OCI-LY3 (cell line): ENCODE measurements around the gene PICALM.

ENCODE experiments used
- H2AFZ ChIP-seq: fragments of 200-600, 300-600 bp; shearing (Covaris generic); 2 replicates; pipeline ENCODE4 v1.6.0; 2014; ENCODE audit warnings: antibody characterized with exemption, low read depth, low read length
- H3K27ac ChIP-seq: fragments of 200-600, 300-600 bp; sonication (generic); 2 replicates; pipeline ENCODE4 v1.5.1; 2014; ENCODE audit warnings: mild to moderate bottlenecking, low read length, moderate library complexity, mixed read lengths
- H3K27me3 ChIP-seq: fragments of 200-600, 300-600 bp; sonication (generic); 2 replicates; pipeline ENCODE4 v1.6.1; 2014; ENCODE audit warnings: low read depth, low read length, mixed read lengths
- H3K36me3 ChIP-seq: fragments of 200-600, 300-600 bp; sonication (generic); replicated peaks from 2 replicates; pipeline ENCODE3; 2014; ENCODE audit warnings: low read depth, low read length, mixed read lengths
- H3K4me1 ChIP-seq: fragments of 300-600, 200-600 bp; sonication (generic); 2 replicates; pipeline ENCODE4 v1.6.1; 2014; ENCODE audit warnings: low read length, mixed read lengths
- H3K4me2 ChIP-seq: fragments of 200-600, 300-600 bp; sonication (generic); 2 replicates; pipeline ENCODE4 v1.6.1; 2014; ENCODE audit warnings: low read length, mixed read lengths
- H3K4me3 ChIP-seq: fragments of 300-600, 200-600 bp; sonication (generic); 2 replicates; pipeline ENCODE4 v1.5.1; 2014; ENCODE audit warnings: antibody characterized with exemption, mild to moderate bottlenecking, low read length, moderate library complexity
- H3K79me2 ChIP-seq: fragments of 300-600, 200-600 bp; shearing (Covaris generic); 2 replicates; pipeline ENCODE4 v1.6.1; 2014; ENCODE audit warnings: mild to moderate bottlenecking, low read length, mixed read lengths
- H3K9ac ChIP-seq: fragments of 300-600, 200-600 bp; shearing (Covaris generic); 2 replicates; pipeline ENCODE4 v1.6.0; 2014; ENCODE audit warnings: mild to moderate bottlenecking, low read length, moderate library complexity
- H3K9me3 ChIP-seq: fragments of 200-600, 300-600 bp; shearing (Covaris generic); 2 replicates; pipeline ENCODE4 v1.6.1; 2014; ENCODE audit warnings: low read length, mixed read lengths; ENCODE audit not compliant: insufficient read depth
- H4K20me1 ChIP-seq: fragments of 200-600, 300-600 bp; sonication (generic); 2 replicates; pipeline ENCODE4 v1.6.1; 2016; ENCODE audit warnings: low read length, mixed read lengths; ENCODE audit not compliant: insufficient read depth
- CTCF ChIP-seq: fragments of 200-600, 300-600 bp; sonication (generic); IDR thresholded peaks from 2 replicates; pipeline ENCODE4 v1.5.1; 2014; ENCODE audit warnings: antibody characterized with exemption, low read length, low read depth
- EZH2phosphoT487 ChIP-seq: fragments of 200-600 bp; shearing (Covaris generic); IDR thresholded peaks from 2 replicates; pipeline ENCODE4 v1.6.1; 2018; ENCODE audit warnings: antibody characterized with exemption, mixed run types, low read depth

Gene PICALM

DNA sequence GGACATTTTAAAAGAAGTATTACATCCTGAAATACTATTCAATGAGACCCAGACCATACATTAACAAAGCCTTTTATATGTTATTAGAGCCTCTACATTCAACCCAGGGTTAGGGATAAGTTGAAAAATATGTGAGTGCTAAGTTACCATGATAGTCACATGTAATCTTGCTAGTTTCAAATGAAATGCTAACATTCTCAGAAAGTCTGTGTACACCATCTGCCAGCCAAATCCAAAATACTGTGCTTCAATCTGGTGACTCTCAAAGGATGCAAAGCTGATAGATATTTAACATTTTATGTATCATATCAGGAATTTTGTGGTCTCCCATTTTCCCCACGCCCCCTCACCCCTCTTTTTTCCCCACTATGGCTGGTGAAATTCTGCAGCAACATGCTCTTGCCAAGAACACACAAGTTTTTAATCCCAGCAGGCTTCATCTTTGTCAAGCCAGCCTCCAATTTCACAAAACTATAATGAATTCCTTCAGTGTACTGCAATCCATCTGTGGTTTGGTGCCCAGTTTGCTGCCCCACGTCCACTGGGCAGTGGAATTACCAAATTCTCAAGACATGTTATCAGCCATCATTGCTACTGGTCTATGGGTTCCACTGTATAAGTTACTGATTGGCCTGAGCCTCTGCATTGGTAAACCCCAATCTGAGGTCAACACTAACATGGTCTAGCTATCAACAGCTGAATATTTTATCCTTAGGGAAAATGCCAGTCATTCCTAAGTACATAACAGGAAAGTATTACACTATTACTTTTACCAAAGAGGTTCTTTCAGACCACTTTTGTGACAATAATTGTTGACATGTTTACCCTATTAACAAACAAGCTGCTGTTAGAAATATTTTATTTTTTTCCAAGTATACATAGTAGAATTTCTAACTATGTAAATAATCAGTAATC lies 1.5 kb upstream of the PICALM start:
- Histone ChIP-seq H3K27ac (peak overlapping the region; percentile 95), H3K9me3 (no peaks in the 10 kb centered on the region), H3K27me3 (no peaks in the 10 kb centered on the region), H3K4me3 (peak overlapping the region; percentile 76), H3K36me3 (peaks cover 9% of the 10 kb centered on the region), H3K4me2 (peak overlapping the region; percentile 94), H3K9ac (peak overlapping the region; percentile 91), H2AFZ (peak overlapping the region; percentile 37), H3K4me1 (peaks cover 26% of the 10 kb centered on the region), H3K79me2 (peaks cover 35% of the 10 kb centered on the region), H4K20me1 (peaks cover 26% of the 10 kb centered on the region)
- no peak for TF ChIP-seq EZH2phosphoT487
- TF ChIP-seq CTCF, result no peak

- H4K20me1 ChIP-seq, result peaks cover 34% of the 10 kb centered on the region
- no peak for TF ChIP-seq CTCF
- TF ChIP-seq EZH2phosphoT487, result no peak
- H3K27me3 ChIP-seq, result no peaks in the 10 kb centered on the region
- peaks cover 31% of the 10 kb centered on the region for H3K4me1 ChIP-seq
- peaks cover 43% of the 10 kb centered on the region for H3K79me2 ChIP-seq
- peak overlapping the region; percentile 95 for H3K27ac ChIP-seq
- peak overlapping the region; percentile 43 for H2AFZ ChIP-seq
- peak overlapping the region; percentile 76 for H3K4me3 ChIP-seq
- H3K9ac ChIP-seq, result peak overlapping the region; percentile 91
- H3K36me3 ChIP-seq, result peaks cover 9% of the 10 kb centered on the region
- peak overlapping the region; percentile 94 for H3K4me2 ChIP-seq
- no peaks in the 10 kb centered on the region for H3K9me3 ChIP-seq
Measured at GRCh38 chr11:86069408-86070101, 671 bp upstream of the PICALM start.

DNA sequence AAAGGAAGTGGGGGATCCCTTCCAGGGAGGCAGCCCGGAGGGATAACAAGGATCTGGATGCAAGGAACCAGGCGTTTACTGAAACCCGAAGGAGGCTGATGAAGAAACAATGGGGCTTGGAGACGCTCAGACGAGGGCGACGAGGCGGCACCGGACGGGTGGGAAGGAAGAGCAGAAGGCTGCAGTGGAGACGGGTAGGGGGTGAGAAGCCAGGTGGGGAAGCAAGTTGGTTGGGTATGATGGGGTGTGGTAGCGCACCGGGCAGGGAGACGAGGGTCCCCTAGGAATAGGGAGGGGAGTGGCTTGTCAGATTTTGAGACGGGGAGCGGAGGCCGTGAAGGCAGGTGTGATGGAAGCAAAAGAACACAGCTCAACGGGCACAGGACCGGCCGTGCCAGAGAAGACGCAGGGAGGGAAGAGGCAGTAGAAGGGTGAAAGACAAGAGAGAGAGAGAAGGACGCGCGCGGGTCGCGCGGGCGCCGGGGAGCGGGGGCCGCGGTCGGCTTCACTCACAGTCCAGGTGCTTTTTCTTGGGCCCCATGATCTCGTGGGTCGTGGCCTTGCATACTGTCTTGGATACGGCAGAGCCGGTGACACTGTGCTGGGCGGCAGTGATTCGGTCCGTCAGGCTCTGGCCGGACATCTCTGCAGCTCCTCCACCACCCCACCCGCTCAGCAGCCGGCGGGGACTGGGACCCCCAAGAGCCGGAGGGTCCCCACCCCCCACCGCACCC lies 579 bp downstream of the PICALM start:
- H2AFZ ChIP-seq, result no peak overlapping the region
- peak overlapping the region; percentile 95 for H3K27ac ChIP-seq
- peak overlapping the region; percentile 86 for H3K9ac ChIP-seq
- no peaks in the 10 kb centered on the region for H3K9me3 ChIP-seq
- peaks cover 44% of the 10 kb centered on the region for H3K4me1 ChIP-seq
- peaks cover 47% of the 10 kb centered on the region for H4K20me1 ChIP-seq
- peak overlapping the region; percentile 80 for H3K4me3 ChIP-seq
- peaks cover 56% of the 10 kb centered on the region for H3K79me2 ChIP-seq
- H3K27me3 ChIP-seq, result no peaks in the 10 kb centered on the region
- no peak for TF ChIP-seq EZH2phosphoT487
- no peak for TF ChIP-seq CTCF
- peaks cover 9% of the 10 kb centered on the region for H3K36me3 ChIP-seq
- H3K4me2 ChIP-seq, result peak overlapping the region; percentile 92

GRCh38 chr11:86067851-86068137 lies 1.1 kb downstream of the PICALM start:
- no peak for TF ChIP-seq CTCF
- H3K27me3 ChIP-seq, result no peaks in the 10 kb centered on the region
- H4K20me1 ChIP-seq, result peaks cover 52% of the 10 kb centered on the region

More at GRCh38 chr11:86067851-86068137, 1.1 kb downstream of the PICALM start:
- H3K4me1 ChIP-seq, result peaks cover 49% of the 10 kb centered on the region
- H3K9ac ChIP-seq, result peak overlapping the region; percentile 86
- H3K9me3 ChIP-seq, result no peaks in the 10 kb centered on the region
- peaks cover 9% of the 10 kb centered on the region for H3K36me3 ChIP-seq
- H3K4me3 ChIP-seq, result peak overlapping the region; percentile 80
- H3K79me2 ChIP-seq, result peaks cover 61% of the 10 kb centered on the region
- peak overlapping the region; percentile 92 for H3K4me2 ChIP-seq
- peak overlapping the region; percentile 95 for H3K27ac ChIP-seq
- H2AFZ ChIP-seq, result no peak overlapping the region
